Stimulated activated CD8-positive, alpha-beta memory T cell treated with anti-CD3 and anti-CD28 coated beads, Interleukin-7, amount 100 ng/mL, for 1 hour (primary cell): ENCODE measurements around the gene PTPN12.
"Not testable (repeated sequence)": the region's sequence is repeated elsewhere in the genome, so short reads cannot be mapped to it uniquely, and the experiment has no call there.

ENCODE experiments used
- DNase-seq, 2 donors: peaks; one replicate each; pipeline ENCODE4 v3.0.0-alpha.2; 2020; ENCODE audit warnings: low read depth in 2 of 2

The PTPN12 gene

DNA sequence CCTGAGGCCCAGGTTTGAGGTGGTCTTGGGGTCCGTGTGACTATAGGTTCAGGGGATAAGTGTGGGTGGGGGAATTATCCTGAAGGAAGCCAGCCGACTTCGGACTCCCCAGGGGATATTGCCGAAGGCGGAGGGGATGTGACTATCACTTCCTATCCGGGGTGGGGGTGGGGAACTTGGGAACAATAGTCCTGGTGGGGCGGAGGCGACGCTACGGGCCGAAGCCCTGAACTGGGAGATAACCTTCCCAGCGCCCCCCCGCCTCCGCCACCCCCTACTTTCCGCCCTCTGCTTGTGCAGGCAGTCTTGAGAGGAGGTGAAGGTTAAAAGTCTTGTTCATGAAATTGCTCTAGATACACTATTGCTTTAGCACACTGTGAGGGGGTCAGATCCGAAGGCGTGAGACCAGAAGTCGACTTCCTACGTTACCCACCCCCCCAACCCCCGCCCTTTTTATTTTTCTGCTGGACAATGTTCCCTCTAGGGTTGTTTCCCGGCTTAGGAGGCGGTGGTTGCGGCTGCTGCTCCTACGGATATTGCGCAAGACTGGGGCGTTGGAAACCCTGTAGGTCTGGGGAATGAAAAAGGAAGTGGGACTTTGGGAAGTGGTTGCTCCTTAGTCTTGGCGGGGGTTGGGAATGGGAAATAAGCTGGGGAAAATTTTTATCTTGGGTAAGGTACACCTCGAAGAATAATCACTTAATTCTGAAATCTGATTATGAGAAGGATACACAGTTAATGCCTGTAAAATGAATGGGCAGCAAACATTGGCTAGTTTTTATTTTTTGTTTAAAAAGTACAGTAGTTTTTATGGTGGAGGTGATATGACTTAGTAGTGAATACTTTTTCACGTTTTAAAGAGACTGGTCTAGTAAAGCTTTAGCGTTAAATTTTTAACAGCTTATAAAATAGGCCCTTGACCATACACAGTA, 1.5 kb downstream of the PTPN12 start:
- no peak for DNase-seq

DNA sequence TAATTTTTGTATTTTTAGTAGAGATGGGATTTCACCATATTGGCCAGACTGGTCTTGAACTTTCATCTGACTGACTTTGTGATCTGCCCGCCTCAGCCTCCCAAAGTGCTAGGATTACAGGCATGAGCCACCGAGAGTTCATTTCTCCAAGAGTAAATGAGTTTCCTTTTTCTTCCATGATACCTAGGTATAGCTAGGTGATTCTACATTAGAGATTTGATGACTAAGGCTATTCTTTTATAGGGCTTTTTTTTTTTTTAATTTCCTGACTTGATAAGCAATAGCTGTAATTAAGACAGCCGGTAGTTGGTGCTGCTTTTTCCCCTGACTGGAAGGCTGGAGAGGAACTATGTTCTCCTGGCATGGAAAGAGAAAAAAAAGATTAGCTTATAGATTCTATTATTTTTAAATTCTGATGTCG, 3.3 kb downstream of the PTPN12 start:
- no peak for DNase-seq

DNA sequence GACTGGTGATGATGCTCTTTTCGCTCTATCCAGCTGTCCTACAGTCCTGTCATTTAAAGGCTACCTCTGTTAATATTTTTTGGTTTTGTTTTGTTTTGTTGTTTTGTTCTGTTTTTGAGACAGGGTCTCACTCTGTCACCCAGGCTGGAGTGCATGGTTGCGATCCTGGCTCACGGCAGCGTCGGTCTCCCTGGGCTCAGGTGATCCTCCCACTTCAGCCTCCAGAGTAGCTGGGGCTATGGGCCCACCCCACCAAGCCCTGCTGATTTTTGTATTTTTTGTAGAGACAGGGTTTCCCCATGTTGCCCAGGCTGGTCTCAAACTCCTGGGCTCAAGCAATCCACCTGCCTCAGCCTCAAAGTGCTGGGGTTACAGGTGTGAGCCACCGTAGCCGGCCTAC, 3.9 kb downstream of the PTPN12 start:
- not testable (repeated sequence) for DNase-seq

DNA sequence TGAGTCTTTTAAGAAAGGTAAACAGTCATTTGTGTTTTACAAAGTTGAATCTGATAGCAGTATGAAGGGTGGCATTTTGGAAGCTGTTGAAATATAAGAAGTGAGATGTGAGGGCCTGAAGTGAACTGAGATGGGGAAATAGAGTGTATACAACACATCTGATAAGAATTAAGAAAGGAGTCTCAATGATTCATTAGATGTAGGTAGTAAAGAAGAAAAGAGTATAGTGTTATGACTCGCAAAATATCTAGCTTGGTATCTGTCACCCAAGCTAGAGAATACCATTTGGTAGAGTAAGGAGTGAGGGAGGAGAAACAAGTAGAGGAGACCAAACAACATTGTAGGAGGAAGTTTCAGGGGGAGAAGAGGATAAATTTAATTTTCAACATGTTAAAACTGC, 5.3 kb downstream of the PTPN12 start:
- no peak for DNase-seq

DNA sequence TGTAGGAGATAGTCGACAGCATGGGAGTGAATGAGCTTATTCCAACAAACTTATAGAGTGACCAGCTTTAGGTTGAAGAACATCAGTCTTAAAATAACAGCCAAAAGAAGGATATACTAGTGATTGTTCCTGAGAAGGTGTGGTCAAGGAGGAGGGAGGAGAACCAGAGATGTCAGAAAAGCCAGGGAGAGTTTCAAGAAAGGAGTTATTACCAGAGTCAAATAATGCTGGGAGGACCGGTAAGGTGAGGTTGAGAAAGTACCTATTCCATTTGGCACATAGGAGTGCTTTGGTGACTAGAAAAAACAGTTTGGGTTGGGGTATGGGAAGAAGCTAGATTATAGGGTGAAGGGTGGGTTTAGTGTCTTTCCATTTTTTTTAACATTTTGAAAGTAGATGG, 5.8 kb downstream of the PTPN12 start:
- DNase-seq = no peak

DNA sequence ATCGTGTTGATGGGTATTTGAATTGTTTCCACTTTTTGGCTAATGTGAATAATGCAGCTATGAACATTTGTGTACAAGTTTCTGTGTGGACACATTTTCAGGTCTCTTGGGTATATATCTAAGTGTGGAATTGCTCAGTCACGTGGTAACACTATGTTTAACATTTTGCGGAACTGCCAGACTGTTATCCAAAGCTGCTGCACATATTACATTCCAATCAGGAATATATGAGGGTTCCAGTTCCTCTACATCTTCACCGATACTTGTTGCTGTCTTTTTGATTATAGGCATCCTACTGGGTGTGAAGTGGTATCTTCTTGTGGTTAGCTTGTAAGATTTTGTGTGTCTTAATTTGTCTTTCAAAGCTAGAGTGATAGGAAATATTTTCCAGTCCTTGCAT, 6.8 kb downstream of the PTPN12 start:
- DNase-seq = no peak

DNA sequence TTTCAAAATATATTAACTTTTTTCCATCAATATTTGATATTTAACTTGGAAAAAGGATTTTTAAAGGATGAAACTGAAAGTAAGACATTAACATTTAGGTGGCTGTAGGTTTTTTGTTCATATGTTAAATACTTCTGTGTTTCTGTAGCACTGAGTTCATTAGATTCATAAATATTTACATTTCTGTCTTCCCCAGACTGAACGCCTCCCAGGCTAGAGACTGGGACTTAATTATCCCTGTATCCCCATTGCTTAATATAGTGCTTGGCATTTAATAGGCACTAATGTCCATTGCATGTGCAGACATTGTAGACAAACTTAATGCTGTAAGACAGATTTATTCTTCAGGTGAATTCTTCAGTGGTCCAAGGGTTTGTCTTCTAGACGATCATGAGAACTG, 7.4 kb downstream of the PTPN12 start:
- DNase-seq = no peak

DNA sequence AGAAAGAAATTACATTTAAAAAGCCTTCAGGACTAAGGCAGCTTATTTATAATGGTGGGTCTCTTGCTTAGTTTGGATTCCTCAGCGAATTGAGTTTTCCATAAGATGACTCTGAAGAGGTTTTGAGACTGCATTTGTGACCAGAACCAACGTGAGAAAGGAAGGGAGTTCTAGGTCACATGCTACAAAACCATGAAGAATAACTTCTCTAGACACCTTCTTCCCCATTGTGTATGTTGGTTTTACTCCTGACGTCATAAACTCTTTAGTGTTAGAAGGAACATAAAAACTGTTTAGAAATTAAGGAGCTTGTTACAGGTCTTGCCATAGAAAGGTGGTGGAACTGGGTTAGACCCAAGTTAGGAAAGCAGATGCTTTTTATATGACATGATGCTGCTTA, 11.1 kb downstream of the PTPN12 start:
- DNase-seq = no peak

DNA sequence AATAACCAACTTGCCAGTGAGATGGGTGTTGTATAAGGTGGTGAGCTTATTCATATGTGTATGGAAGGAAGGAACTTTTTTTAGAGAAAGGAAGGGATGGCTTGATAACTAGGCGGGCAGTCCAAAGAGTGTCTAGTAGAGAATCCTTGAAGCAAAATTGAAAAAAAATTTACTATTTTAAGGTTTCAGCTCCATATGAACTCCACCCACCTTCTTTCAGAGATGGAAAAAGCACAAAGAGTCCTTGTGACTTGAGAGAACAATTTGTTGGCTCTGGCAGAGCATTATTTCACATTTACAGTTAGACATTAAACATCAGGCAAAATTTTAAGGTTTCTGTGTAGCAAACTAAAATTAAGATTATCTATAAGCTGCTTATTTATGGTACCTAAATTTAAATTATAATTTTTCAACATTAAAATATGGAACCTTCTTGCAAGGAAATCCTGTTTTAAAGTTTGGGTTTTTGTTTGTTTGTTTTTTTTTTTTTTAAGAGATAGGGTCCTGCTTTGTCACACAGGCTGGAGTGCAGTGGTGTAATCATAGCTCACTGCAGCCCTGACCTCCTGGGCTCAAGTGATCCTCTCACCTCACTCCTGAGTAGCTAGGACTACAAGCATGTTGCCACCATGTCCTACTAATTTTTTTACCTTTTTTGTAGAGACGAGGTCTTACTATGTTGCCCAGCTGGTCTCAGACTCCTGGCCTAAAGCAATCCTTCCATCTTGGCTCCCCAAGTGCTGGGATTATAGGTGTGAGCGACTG, 12.2 kb downstream of the PTPN12 start:
- no peak for DNase-seq

DNA sequence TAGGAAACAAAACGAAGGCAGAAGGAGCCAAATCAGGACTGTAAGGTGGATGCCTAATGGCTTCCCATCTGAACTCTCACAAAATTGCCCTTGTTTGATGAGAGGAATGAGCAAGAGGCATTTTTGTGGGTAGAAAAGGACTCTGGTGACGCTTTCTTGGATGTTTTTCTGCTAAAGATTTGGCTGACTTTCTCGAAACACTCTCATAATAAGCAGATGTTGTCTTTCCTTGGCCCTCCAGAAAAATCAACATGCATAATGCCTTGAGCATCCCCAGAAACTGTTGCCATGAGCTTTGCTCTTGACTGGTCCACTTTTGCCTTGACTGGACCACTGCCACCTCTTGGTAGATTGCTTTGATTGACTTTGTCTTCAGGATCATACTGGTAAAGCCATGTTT, 13.5 kb downstream of the PTPN12 start:
- no peak for DNase-seq

DNA sequence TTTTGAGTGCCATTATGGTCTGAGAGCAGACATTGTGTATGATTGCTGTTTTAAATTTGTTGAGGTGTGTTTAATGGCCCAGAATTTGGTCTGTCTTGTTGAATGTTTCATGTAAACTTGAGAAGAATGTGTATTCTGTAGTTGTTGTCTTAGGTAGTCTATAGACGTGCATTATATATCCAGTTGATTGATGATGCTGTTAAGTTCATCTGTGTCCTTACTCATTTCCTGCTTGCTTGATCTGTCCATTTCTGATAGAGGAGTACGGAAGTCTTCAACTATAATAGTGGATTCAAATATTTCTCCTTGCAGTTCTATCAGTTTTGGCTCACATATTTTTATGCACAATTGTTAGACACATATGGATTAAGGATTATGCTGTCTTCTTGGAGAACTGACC, 16.0 kb downstream of the PTPN12 start:
- DNase-seq = no peak

DNA sequence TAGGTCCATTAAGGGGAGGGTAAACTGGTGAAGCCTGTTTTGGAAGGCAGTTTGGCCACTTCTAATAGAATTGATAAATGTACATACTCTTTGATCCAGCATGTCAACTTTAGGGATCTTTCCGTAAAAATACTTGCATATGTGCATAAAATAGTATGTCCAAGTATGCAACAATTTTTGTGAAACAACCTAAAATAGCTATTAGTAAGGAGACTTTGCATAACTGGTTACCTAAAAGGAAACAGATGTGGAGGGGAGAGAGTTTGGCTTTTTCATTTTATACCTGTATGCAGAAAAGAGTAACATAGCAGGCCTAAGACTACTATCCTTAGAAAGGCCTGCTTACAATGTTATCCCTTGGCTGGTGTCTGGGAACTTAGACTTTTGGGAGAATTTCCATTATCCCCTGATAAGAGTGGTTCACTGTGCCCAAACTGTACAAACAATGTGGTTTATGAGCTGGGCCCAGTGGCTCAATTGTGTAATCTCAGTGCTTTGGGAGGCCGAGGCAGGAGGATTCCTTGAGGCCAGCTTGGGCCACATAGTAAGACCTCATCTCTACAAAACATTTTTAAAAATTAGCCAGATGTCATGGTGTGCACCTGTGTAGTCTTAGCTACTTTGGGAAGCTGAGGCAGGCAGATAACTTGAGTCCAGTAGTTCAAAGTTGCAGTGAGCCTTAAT, 21.3 kb downstream of the PTPN12 start:
- DNase-seq = no peak

DNA sequence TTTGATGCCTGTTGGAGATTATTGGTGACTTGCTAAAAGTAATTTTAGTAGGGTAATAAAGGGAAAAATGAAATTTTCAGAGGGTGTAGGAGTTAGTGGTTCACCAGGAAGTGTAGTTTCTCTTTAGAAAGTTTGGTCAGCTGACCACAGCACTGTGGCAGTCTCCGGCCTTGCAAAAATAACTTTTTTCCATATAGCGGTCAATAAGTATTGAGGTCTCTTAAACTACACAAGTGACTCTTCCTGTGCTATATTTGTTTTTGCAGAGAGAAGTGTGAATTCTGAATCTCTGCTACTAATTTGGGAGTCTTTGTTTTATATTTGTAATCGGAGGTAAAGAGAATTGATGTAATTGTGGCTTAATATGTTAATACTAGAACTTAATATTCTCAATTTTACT, 24.3 kb downstream of the PTPN12 start:
- DNase-seq = peak in 1 of 2 donors; percentile 14

DNA sequence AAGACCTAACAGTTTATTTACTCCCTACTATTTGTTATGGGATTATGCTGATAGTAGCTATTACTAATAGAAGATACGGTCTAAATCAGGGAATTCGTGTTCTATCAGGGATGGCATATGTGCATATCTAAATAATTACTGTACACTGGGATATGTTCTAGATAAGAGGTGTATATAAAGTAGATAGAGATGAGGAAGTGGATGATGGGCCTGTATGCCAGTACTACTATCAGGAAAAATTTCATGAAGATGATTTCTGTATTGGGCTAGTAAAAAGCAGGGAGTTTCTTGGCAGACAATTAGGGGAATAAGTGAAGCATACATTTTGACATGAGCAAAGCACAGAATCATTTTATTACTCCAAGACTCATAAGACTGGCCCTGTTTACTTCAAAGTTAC, 26.2 kb downstream of the PTPN12 start:
- DNase-seq = no peak

DNA sequence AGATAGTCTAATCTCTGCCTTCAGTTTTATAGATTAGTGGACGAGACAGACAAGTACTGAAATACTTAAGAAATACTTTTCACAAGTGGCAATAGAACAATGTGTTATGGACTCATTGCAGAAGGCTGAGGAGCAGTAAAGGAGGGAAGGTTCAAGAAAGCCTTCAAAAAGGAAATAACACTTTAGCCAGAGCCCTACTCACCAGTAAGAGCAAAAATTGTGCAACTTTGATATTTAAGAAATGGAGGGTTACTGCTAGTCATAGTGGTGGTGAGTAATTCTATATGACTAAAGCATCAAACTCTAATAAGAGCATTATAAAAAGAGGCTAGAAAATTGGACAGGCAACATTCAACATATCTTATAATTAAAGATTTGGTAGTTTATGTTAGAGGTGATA, 28.8 kb downstream of the PTPN12 start:
- DNase-seq = no peak

DNA sequence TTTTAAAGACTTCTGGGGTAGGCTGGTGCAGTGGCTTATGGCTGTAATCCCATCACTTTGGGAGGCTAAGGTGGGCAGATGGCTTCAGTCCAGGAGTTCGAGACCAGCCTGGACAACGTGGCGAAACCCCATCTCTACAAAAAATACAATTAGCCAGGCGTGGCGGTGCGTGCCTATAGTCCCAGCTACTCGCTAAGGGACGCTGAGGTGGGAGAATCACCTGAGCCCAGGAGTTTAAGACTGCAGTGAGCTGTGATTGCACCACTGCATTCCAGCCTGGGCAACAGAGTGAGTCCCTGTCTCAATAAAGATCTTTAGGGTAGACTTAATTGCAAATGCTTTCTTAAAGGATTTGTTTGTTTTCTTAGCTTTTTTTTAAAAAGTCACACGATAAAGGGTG, 29.3 kb downstream of the PTPN12 start:
- DNase-seq = no peak

DNA sequence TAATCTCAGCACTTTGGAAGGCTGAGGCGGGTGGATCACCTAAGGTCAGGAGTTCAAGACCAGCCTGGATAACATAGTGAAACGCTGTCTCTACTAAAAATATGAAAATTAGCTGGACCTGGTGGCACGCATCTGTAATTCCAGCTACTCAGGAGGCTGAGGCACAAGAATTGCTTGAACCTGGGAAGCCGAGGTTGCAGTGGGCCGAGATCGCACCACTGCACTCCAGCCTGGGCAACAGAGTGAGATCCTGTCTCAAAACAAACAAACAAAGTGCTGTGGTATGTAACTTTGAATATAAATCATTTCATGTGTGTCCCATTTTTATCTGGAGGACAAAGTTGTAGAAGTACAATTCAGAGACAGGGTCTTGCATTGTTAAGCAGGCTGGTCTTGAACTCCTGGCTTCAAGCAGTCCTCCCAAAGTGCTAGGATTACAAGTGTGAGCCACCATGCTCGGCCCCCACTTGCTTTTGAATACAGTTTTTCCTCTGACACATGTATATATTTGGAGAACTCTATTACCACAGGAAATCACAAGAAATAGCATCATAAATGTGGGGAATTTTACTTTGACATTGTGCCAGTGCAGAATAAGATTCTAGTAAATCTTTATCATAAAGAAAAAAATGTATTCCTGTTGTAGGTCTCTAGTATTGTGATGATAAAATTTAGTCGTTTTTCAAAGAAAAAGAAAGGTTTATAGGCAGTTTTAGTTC, 32.6 kb downstream of the PTPN12 start:
- no peak for DNase-seq

DNA sequence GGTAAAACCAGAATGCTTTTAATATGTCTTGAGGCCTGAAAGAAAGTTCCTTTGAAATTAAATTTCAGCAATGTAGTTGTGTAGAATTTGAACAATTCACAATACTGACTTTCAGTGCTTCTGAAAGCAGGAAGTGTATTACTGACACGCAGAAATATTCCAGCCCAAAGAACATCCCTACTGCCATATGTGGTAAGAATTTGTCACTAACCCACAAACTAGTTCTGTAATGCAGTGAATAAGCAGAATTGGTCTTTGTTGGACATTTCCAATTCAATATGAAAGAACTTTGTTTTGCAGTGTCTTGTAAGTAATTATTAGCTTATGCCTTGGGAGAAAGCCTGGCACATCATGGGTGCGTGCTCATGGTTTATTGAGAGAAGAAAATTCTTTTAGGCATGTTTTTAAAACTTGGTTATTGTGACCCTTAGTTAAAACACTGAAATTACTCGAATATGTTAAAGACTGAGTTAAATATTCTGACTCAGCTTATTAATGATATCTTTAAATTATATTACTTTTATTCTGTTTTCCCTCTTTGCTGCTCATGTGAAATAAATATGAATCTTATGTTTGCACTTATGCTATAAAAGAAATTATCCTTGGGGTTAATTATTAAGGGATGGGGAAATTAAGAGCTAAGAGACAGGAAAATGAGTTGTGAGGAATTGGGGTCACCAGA, 33.4 kb downstream of the PTPN12 start:
- no peak for DNase-seq

DNA sequence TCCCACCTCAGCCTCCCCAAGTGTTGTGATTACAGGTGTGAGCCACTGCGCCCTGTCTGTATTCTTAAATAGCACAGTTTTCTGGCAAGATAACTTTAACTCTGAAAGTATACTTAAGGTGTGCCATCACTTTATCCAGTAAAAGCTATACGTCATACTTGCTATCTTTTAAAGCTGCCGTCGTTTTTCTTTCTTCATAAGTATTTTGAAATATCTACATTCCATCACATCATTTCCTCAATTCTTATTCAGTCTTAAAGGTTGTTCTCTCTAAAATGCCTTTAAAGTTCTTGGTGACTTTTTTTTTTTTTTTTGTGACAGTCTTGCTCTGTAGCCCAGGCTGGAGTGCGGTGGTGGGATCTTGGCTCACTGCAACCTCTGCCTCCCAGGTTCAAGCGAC, 34.7 kb downstream of the PTPN12 start:
- DNase-seq = no peak

DNA sequence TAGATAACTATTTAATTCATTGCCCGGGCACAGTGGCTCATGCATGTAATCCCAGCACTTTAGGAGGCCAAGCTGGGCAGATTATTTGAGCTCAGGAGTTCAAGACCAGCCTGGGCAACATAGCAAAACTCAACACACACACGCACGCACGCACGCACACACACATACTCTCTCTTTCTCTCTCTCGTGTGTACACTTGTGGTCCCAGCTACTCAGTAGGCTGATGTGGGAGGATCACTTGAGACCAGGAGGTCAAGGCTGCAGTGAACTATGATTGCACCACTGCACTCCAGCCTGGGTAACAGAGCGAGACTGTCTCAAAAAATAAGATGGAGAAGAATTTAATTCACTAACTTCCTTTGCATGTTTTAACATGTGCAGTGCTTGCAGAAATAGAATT, 38.1 kb downstream of the PTPN12 start:
- DNase-seq = no peak

DNA sequence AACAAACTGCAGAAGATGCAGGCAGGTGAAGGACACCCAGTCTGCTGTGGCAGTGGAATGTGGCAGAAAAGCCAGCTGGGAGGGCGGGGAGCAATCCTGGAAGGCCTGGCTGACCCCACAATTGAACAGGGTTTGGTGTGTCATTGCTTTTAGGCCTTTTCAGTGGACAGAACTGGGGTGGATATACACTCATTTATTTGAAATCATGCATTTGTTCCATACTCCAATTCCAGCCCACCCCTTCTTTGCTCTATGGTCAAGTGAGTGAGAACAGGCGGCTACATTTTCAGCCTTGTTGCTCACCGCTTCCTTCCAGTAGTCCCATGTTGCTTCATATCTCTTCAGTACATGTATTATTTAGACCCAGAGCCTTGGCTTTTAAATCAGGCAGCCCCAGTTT, 39.8 kb downstream of the PTPN12 start:
- DNase-seq = no peak
